H9 (cell line): ENCODE data around the gene ATP13A3. TPM values are rescaled to one million over a fixed set of nuclear protein-coding genes. Genes with fewer than 3 reads are reported as not detected.
A peak's percentile ranks its signal among the peaks of the same experiment; 100 is the strongest.

Experiments used
- DNase-seq: peaks from one replicate; pipeline ENCODE4 v3.0.0-alpha.2; 2017
- H2AFZ ChIP-seq: one replicate; pipeline ENCODE4 v1.6.1; 2013; ENCODE audit warnings: mild to moderate bottlenecking, low read length, control low read depth, moderate library complexity
- H2AK5ac ChIP-seq: 2 replicates; pipeline ENCODE4 v1.6.1; 2013; ENCODE audit warnings: low read length, control low read depth, mixed read lengths; ENCODE audit not compliant: insufficient read length
- H2BK120ac ChIP-seq: one replicate; pipeline ENCODE4 v1.6.1; 2013; ENCODE audit warnings: low read depth, mild to moderate bottlenecking, low read length, control low read depth, inconsistent platforms; ENCODE audit not compliant: poor library complexity, severe bottlenecking
- H2BK12ac ChIP-seq: 2 replicates; pipeline ENCODE4 v1.6.1; 2013; ENCODE audit warnings: low read length, control low read depth, mixed read lengths, low read depth; ENCODE audit not compliant: insufficient read length
- H2BK15ac ChIP-seq: 2 replicates; pipeline ENCODE4 v1.6.1; 2013; ENCODE audit warnings: low read depth, low read length, control low read depth
- H2BK20ac ChIP-seq: one replicate; pipeline ENCODE4 v1.6.1; 2013; ENCODE audit warnings: low read depth, mild to moderate bottlenecking, low read length, control low read depth, inconsistent platforms; ENCODE audit not compliant: poor library complexity, severe bottlenecking
- H2BK5ac ChIP-seq: 2 replicates; pipeline ENCODE4 v1.6.1; 2013; ENCODE audit warnings: low read length, control low read depth, mixed read lengths; ENCODE audit not compliant: insufficient read length
- H3K14ac ChIP-seq: 2 replicates; pipeline ENCODE4 v1.6.1; 2013; ENCODE audit warnings: low read length, control low read depth; ENCODE audit not compliant: insufficient read depth
- H3K18ac ChIP-seq: 2 replicates; pipeline ENCODE4 v1.6.1; 2013; ENCODE audit warnings: low read depth, mild to moderate bottlenecking, mixed read lengths, low read length, control low read depth; ENCODE audit not compliant: insufficient read length
- H3K23ac ChIP-seq: 2 replicates; pipeline ENCODE4 v1.6.1; 2013; ENCODE audit warnings: low read length, control low read depth, mixed read lengths, low read depth; ENCODE audit not compliant: insufficient read length
- H3K23me2 ChIP-seq: 2 replicates; pipeline ENCODE4 v1.6.1; 2013; ENCODE audit warnings: low read depth, mild to moderate bottlenecking, mixed read lengths, low read length, control low read depth; ENCODE audit not compliant: insufficient read length, poor library complexity, severe bottlenecking
- H3K27ac ChIP-seq: 2 replicates; pipeline ENCODE4 v1.5.1; 2013; ENCODE audit warnings: low read length, control low read depth, mixed read lengths, low read depth; ENCODE audit not compliant: insufficient read length
- H3K27me3 ChIP-seq: 2 replicates; pipeline ENCODE4 v1.6.1; 2013; ENCODE audit warnings: low read length, control low read depth, inconsistent platforms; ENCODE audit not compliant: insufficient read depth
- H3K4ac ChIP-seq: 2 replicates; pipeline ENCODE4 v1.6.1; 2013; ENCODE audit warnings: low read depth, mild to moderate bottlenecking, control low read depth, inconsistent platforms, low read length, moderate library complexity
- H3K4me1 ChIP-seq: 2 replicates; pipeline ENCODE4 v1.6.1; 2013; ENCODE audit warnings: low read length, control low read depth, inconsistent platforms; ENCODE audit not compliant: insufficient read depth
- H3K4me2 ChIP-seq: 2 replicates; pipeline ENCODE4 v1.6.1; 2013; ENCODE audit warnings: low read length, control low read depth, mixed read lengths; ENCODE audit not compliant: insufficient read length, insufficient read depth
- H3K56ac ChIP-seq: 2 replicates; pipeline ENCODE4 v1.6.1; 2013; ENCODE audit warnings: low read depth, mild to moderate bottlenecking, mixed read lengths, low read length, control low read depth; ENCODE audit not compliant: insufficient read length
- H3K79me1 ChIP-seq: 2 replicates; pipeline ENCODE4 v1.6.1; 2013; ENCODE audit warnings: low read depth, mild to moderate bottlenecking, moderate library complexity, low read length, control low read depth, inconsistent platforms; ENCODE audit not compliant: insufficient read depth, poor library complexity, severe bottlenecking
- H3K79me2 ChIP-seq: 2 replicates; pipeline ENCODE4 v1.6.1; 2013; ENCODE audit warnings: low read length, control low read depth, inconsistent platforms; ENCODE audit not compliant: insufficient read depth
- H3K9ac ChIP-seq: 2 replicates; pipeline ENCODE4 v1.6.1; 2013; ENCODE audit warnings: low read length, control low read depth, mixed read lengths; ENCODE audit not compliant: insufficient read length; ENCODE audit errors: extremely low read depth
- H3K9me3 ChIP-seq: one replicate; pipeline ENCODE4 v1.6.1; 2013; ENCODE audit warnings: low read depth, low read length, inconsistent platforms; ENCODE audit not compliant: control insufficient read depth
- H3T11ph ChIP-seq: one replicate; pipeline ENCODE4 v1.6.1; 2013; ENCODE audit warnings: mild to moderate bottlenecking, low read length, control low read depth, inconsistent platforms
- H4K20me1 ChIP-seq: one replicate; pipeline ENCODE4 v1.6.1; 2013; ENCODE audit not compliant: control insufficient read depth, insufficient read length, insufficient read depth
- H4K5ac ChIP-seq: 2 replicates; pipeline ENCODE4 v1.6.1; 2013; ENCODE audit warnings: low read depth, mild to moderate bottlenecking, mixed read lengths, low read length, control low read depth; ENCODE audit not compliant: insufficient read length
- H4K8ac ChIP-seq: replicated peaks from 2 replicates; pipeline ENCODE4 v1.6.1; 2013; ENCODE audit warnings: low read length, control low read depth, mixed read lengths, low read depth; ENCODE audit not compliant: insufficient read length
- H4K91ac ChIP-seq: 2 replicates; pipeline ENCODE4 v1.6.1; 2013; ENCODE audit warnings: low read depth, mild to moderate bottlenecking, moderate library complexity, mixed read lengths, low read length, control low read depth; ENCODE audit not compliant: insufficient read length
- H3K27ac Mint-ChIP-seq, 3 experiments: 2 replicates in 2 of 3; 3 replicates in 1 of 3; pipeline ENCODE4 v1.8.0; 2020 to 2021; ENCODE audit warnings: mixed read lengths in 3 of 3, mild to moderate bottlenecking in 1 of 3, moderate library complexity in 1 of 3
- H3K27me3 Mint-ChIP-seq: 2 replicates; pipeline ENCODE4 v1.8.0; 2021; ENCODE audit warnings: low read depth, mild to moderate bottlenecking, moderate library complexity, mixed read lengths
- H3K36me3 Mint-ChIP-seq, 3 experiments: 2 replicates in 2 of 3; 3 replicates in 1 of 3; pipeline ENCODE4 v1.8.0; 2020 to 2021; ENCODE audit warnings: low read depth in 3 of 3, mixed read lengths in 3 of 3; ENCODE audit not compliant: insufficient read depth in 1 of 3
- H3K4me1 Mint-ChIP-seq, 2 experiments: 2 replicates each; pipeline ENCODE4 v1.8.0; 2020; ENCODE audit warnings: mixed read lengths in 2 of 2
- H3K4me3 Mint-ChIP-seq, 2 experiments: 2 replicates in 1 of 2; 3 replicates in 1 of 2; pipeline ENCODE4 v1.8.0; 2020 to 2021; ENCODE audit warnings: mild to moderate bottlenecking in 2 of 2, mixed read lengths in 2 of 2, moderate library complexity in 1 of 2
- H3K9me3 Mint-ChIP-seq, 2 experiments: 2 replicates in 1 of 2; 3 replicates in 1 of 2; pipeline ENCODE4 v1.8.0; 2020; ENCODE audit warnings: mild to moderate bottlenecking in 2 of 2, mixed read lengths in 2 of 2, moderate library complexity in 1 of 2
- WGBS: extraction: QIAGEN DNeasy Blood & Tissue Kit; methylation state at CpG from one replicate; pipeline ENCODE4 v1.1.7; 2013; ENCODE audit warnings: missing lambda C conversion rate, low lambda C conversion rate, mixed read lengths; ENCODE audit not compliant: insufficient read length; ENCODE audit errors: extremely low coverage; 5-methylcytosine and 5-hydroxymethylcytosine counted together
- total RNA-seq: library from RNA; stranded (reverse); gene quantifications from 2 replicates; pipeline ENCODE4 v1.2.1, GENCODE V29; 2021
- TF ChIP-seq, protein P1 (sequence below): fragments of 200-600 bp; sonication (generic); conservative IDR thresholded peaks from 3 replicates; pipeline ENCODE4 v1.8.0; 2021; ENCODE audit warnings: antibody characterized with exemption, mild to moderate bottlenecking

The ATP13A3 gene
- total RNA-seq, 1 experiment from 2014 or later, result 78.5 TPM

DNA sequence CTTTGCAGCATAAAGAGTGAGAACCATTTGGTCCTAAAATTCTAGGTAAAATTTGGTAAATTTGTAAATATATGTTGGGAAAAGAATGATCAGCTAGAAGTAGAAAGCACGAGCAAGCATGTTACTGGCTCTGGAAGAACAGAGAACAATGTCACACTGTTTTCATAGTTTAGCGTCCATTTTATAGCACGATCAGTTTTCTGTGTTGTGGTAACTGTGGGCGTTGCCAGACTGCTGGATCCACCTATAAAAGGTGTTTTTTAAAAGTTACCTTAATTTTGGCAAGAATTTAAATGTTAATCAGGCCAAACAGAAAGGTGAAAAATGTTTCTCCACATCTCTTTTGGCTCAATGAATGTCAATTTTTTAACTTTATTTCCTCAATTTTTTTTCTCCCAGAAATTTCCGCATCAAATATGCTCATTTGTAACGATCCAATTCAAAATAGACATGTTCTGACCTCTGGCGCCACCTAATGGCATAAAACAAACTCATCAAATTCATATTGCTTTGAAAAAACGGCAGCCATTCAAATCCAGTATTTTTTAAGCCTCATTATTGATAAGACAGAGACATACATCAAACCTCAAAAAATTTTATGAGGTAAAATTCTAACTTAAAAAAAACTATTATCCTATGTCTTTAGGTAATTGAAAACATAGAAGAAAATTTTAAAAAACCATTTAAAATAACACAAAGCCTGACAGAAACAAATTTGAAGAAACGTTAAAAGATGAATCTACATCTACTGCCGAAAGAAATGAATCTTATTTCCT is 82.2 kb downstream of the ATP13A3 start:
- H4K8ac ChIP-seq, result no peak overlapping the region
- H4K5ac ChIP-seq, result no peak overlapping the region
- Mint-ChIP-seq H3K9me3 (no peaks in the 10 kb centered on the region), H3K4me3 (no peak overlapping the region), H3K27ac (no peak overlapping the region), H3K4me1 (peaks cover 0 to 11% of the 10 kb centered on the region in 2 experiments; a peak in 1 of 4 replicates), H3K27me3 (no peaks in the 10 kb centered on the region), H3K36me3 (peaks cover 0 to 15% (median 5%) of the 10 kb centered on the region in 3 experiments; a peak in 4 of 7 replicates)
- H3K18ac ChIP-seq, result no peak overlapping the region
- TF ChIP-seq, protein P1, sequence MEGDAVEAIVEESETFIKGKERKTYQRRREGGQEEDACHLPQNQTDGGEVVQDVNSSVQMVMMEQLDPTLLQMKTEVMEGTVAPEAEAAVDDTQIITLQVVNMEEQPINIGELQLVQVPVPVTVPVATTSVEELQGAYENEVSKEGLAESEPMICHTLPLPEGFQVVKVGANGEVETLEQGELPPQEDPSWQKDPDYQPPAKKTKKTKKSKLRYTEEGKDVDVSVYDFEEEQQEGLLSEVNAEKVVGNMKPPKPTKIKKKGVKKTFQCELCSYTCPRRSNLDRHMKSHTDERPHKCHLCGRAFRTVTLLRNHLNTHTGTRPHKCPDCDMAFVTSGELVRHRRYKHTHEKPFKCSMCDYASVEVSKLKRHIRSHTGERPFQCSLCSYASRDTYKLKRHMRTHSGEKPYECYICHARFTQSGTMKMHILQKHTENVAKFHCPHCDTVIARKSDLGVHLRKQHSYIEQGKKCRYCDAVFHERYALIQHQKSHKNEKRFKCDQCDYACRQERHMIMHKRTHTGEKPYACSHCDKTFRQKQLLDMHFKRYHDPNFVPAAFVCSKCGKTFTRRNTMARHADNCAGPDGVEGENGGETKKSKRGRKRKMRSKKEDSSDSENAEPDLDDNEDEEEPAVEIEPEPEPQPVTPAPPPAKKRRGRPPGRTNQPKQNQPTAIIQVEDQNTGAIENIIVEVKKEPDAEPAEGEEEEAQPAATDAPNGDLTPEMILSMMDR, result peak; percentile 81
- H2BK120ac ChIP-seq, result no peak overlapping the region
- no peak overlapping the region for H4K91ac ChIP-seq
- H3K9me3 ChIP-seq, result no peaks in the 10 kb centered on the region
- no peak overlapping the region for H2BK5ac ChIP-seq
- H3K4me2 ChIP-seq, result no peak overlapping the region
- H3K14ac ChIP-seq, result no peak overlapping the region
- DNase-seq, result no peak
- H2BK15ac ChIP-seq, result no peak overlapping the region
- no peak overlapping the region for H3K23ac ChIP-seq
- no peak overlapping the region for H2AFZ ChIP-seq
- no peak overlapping the region for H3K4ac ChIP-seq
- H3T11ph ChIP-seq, result no peak overlapping the region
- no CpG with 5 or more reads among the region's 10 CpGs for WGBS
- H3K79me2 ChIP-seq, result no peaks in the 10 kb centered on the region
- H2AK5ac ChIP-seq, result no peak overlapping the region
- no peaks in the 10 kb centered on the region for H3K23me2 ChIP-seq
- no peaks in the 10 kb centered on the region; the same call in 1 of the 2 replicates for H3K4me1 ChIP-seq
- no peak overlapping the region for H3K56ac ChIP-seq
- no peaks in the 10 kb centered on the region for H3K79me1 ChIP-seq
- no peak overlapping the region for H3K9ac ChIP-seq
- H3K27ac ChIP-seq, result no peak overlapping the region
- no peak overlapping the region for H2BK20ac ChIP-seq
- H3K27me3 ChIP-seq, result no peaks in the 10 kb centered on the region
- no peaks in the 10 kb centered on the region for H4K20me1 ChIP-seq
- H2BK12ac ChIP-seq, result no peak overlapping the region
